ENCODE measurements around the gene SLC39A8.
A peak's percentile ranks its signal among the peaks of the same experiment; 100 is the strongest.
"Not testable (repeated sequence)": the region's sequence is repeated elsewhere in the genome, so short reads cannot be mapped to it uniquely, and the experiment has no call there.

Gene SLC39A8

GRCh38 chr4:102285831-102286230, 59.5 kb downstream of the SLC39A8 start:
- Histone ChIP-seq H3K4me2 (ENCODE audit: low read length) (no peak overlapping the region), H4K91ac (ENCODE audit: low read depth, low read length) (no peak overlapping the region), H3K4me1 (ENCODE audit: control insufficient read depth in 1 of 2, insufficient read depth in 2 of 2, low read length in 2 of 2) (no peaks in the 10 kb centered on the region), H4K12ac (ENCODE audit: low read depth, low read length) (no peak overlapping the region), H4K8ac (ENCODE audit: low read depth, low read length) (no peak overlapping the region), H2AK5ac (ENCODE audit: low read length) (no peak overlapping the region), H2BK5ac (ENCODE audit: low read depth, low read length, poor library complexity) (no peak overlapping the region), H3K4ac (ENCODE audit: low read depth, low read length) (no peak overlapping the region), H3K27me3 (ENCODE audit: insufficient read depth, low read length) (no peaks in the 10 kb centered on the region), H3K18ac (ENCODE audit: low read length) (no peak overlapping the region), H3K27ac (ENCODE audit: low read depth, low read length) (no peak overlapping the region), H2AFZ (ENCODE audit: insufficient read depth, low read length, poor library complexity) (no peak overlapping the region), H2BK12ac (ENCODE audit: low read length) (no peak overlapping the region), H3K36me3 (ENCODE audit: control insufficient read depth in 1 of 2, insufficient read depth in 2 of 2, low read length in 2 of 2) (no peaks in the 10 kb centered on the region), H3K4me3 (ENCODE audit: low read depth, low read length) (no peak overlapping the region), H2BK120ac (ENCODE audit: insufficient read depth, low read length, poor library complexity) (no peak overlapping the region), H3K14ac (ENCODE audit: low read length) (no peak overlapping the region), H3K79me1 (ENCODE audit: low read length) (no peaks in the 10 kb centered on the region), H3K9me3 (ENCODE audit: insufficient read depth, low read depth, low read length) (no peaks in the 10 kb centered on the region), H3K9ac (ENCODE audit: low read length) (no peak overlapping the region), H3K79me2 (ENCODE audit: control insufficient read depth, insufficient read depth, low read length, poor library complexity) (no peaks in the 10 kb centered on the region), H3K23ac (ENCODE audit: low read length) (no peak overlapping the region)
- DNase-seq, result no peak

- H3K4ac ChIP-seq (ENCODE audit: low read depth, low read length), result no peak overlapping the region
- H3K27me3 ChIP-seq (ENCODE audit: insufficient read depth, low read length), result no peaks in the 10 kb centered on the region
- no peak overlapping the region for H3K14ac ChIP-seq (ENCODE audit: low read length)
- H3K23ac ChIP-seq (ENCODE audit: low read length), result no peak overlapping the region
- H3K4me1 ChIP-seq (ENCODE audit: control insufficient read depth in 1 of 2, insufficient read depth in 2 of 2, low read length in 2 of 2), result no peaks in the 10 kb centered on the region
- no peak overlapping the region for H3K18ac ChIP-seq (ENCODE audit: low read length)
- no peak overlapping the region for H2AK5ac ChIP-seq (ENCODE audit: low read length)
- no peak overlapping the region for H4K8ac ChIP-seq (ENCODE audit: low read depth, low read length)
- H2BK12ac ChIP-seq (ENCODE audit: low read length), result no peak overlapping the region
- H3K36me3 ChIP-seq (ENCODE audit: control insufficient read depth in 1 of 2, insufficient read depth in 2 of 2, low read length in 2 of 2), result no peaks in the 10 kb centered on the region
- no peaks in the 10 kb centered on the region for H3K9me3 ChIP-seq (ENCODE audit: insufficient read depth, low read depth, low read length)
- H4K12ac ChIP-seq (ENCODE audit: low read depth, low read length), result no peak overlapping the region
- DNase-seq, result peak in 1 of 2 donors; percentile 43
- H2AFZ ChIP-seq (ENCODE audit: insufficient read depth, low read length, poor library complexity), result no peak overlapping the region
- no peak overlapping the region for H3K4me3 ChIP-seq (ENCODE audit: low read depth, low read length)
- H2BK5ac ChIP-seq (ENCODE audit: low read depth, low read length, poor library complexity), result no peak overlapping the region
- no CpG with 5 or more reads among the region's 4 CpGs for WGBS (ENCODE audit: extremely low coverage, insufficient coverage, insufficient read length)
- no peak overlapping the region for H4K91ac ChIP-seq (ENCODE audit: low read depth, low read length)
- no peaks in the 10 kb centered on the region for H3K79me2 ChIP-seq (ENCODE audit: control insufficient read depth, insufficient read depth, low read length, poor library complexity)
- H3K27ac ChIP-seq (ENCODE audit: low read depth, low read length), result no peak overlapping the region
- no peak overlapping the region for H2BK120ac ChIP-seq (ENCODE audit: insufficient read depth, low read length, poor library complexity)
- no peaks in the 10 kb centered on the region for H3K79me1 ChIP-seq (ENCODE audit: low read length)
- H3K9ac ChIP-seq (ENCODE audit: low read length), result no peak overlapping the region
- no peak overlapping the region for H3K4me2 ChIP-seq (ENCODE audit: low read length)
Measured at GRCh38 chr4:102281171-102281839, 64.0 kb downstream of the SLC39A8 start.

- H4K12ac ChIP-seq (ENCODE audit: low read depth, low read length); H4K91ac ChIP-seq (ENCODE audit: low read depth, low read length); H3K27ac ChIP-seq (ENCODE audit: low read depth, low read length); H3K36me3 ChIP-seq (ENCODE audit: control insufficient read depth in 1 of 2, insufficient read depth in 2 of 2, low read length in 2 of 2); H3K9me3 ChIP-seq (ENCODE audit: insufficient read depth, low read depth, low read length); H3K18ac ChIP-seq (ENCODE audit: low read length); H2BK12ac ChIP-seq (ENCODE audit: low read length); H4K8ac ChIP-seq (ENCODE audit: low read depth, low read length); H2AFZ ChIP-seq (ENCODE audit: insufficient read depth, low read length, poor library complexity); H2BK120ac ChIP-seq (ENCODE audit: insufficient read depth, low read length, poor library complexity); H2BK5ac ChIP-seq (ENCODE audit: low read depth, low read length, poor library complexity); H3K4me2 ChIP-seq (ENCODE audit: low read length); H3K14ac ChIP-seq (ENCODE audit: low read length); H3K4me1 ChIP-seq (ENCODE audit: control insufficient read depth in 1 of 2, insufficient read depth in 2 of 2, low read length in 2 of 2); H3K4me3 ChIP-seq (ENCODE audit: low read depth, low read length); H3K79me1 ChIP-seq (ENCODE audit: low read length); H3K4ac ChIP-seq (ENCODE audit: low read depth, low read length); DNase-seq; H3K23ac ChIP-seq (ENCODE audit: low read length); H3K27me3 ChIP-seq (ENCODE audit: insufficient read depth, low read length); H3K79me2 ChIP-seq (ENCODE audit: control insufficient read depth, insufficient read depth, low read length, poor library complexity); H3K9ac ChIP-seq (ENCODE audit: low read length); H2AK5ac ChIP-seq (ENCODE audit: low read length): not testable (repeated sequence)
- WGBS (ENCODE audit: extremely low coverage, insufficient coverage, insufficient read length), result no CpG with 5 or more reads among the region's 9 CpGs
Measured at GRCh38 chr4:102273317-102273716, 72.0 kb downstream of the SLC39A8 start.

GRCh38 chr4:102272318-102272717, 73.0 kb downstream of the SLC39A8 start:
- no peaks in the 10 kb centered on the region for H3K4me1 ChIP-seq (ENCODE audit: control insufficient read depth in 1 of 2, insufficient read depth in 2 of 2, low read length in 2 of 2)
- H3K9ac ChIP-seq (ENCODE audit: low read length), result no peak overlapping the region
- H3K79me1 ChIP-seq (ENCODE audit: low read length), result no peaks in the 10 kb centered on the region
- DNase-seq, result no peak
- peaks cover 2 to 3% of the 10 kb centered on the region in 2 experiments for H3K36me3 ChIP-seq (ENCODE audit: control insufficient read depth in 1 of 2, insufficient read depth in 2 of 2, low read length in 2 of 2)
- no peak overlapping the region for H2AFZ ChIP-seq (ENCODE audit: insufficient read depth, low read length, poor library complexity)
- H4K12ac ChIP-seq (ENCODE audit: low read depth, low read length), result no peak overlapping the region
- no peak overlapping the region for H2BK12ac ChIP-seq (ENCODE audit: low read length)
- no peaks in the 10 kb centered on the region for H3K27me3 ChIP-seq (ENCODE audit: insufficient read depth, low read length)
- H4K8ac ChIP-seq (ENCODE audit: low read depth, low read length), result no peak overlapping the region
- no peak overlapping the region for H3K27ac ChIP-seq (ENCODE audit: low read depth, low read length)
- no CpG with 5 or more reads among the region's 8 CpGs for WGBS (ENCODE audit: extremely low coverage, insufficient coverage, insufficient read length)
- no peak overlapping the region for H3K4me3 ChIP-seq (ENCODE audit: low read depth, low read length)
- H3K4ac ChIP-seq (ENCODE audit: low read depth, low read length), result no peak overlapping the region
- H3K4me2 ChIP-seq (ENCODE audit: low read length), result no peak overlapping the region
- no peak overlapping the region for H3K14ac ChIP-seq (ENCODE audit: low read length)
- no peak overlapping the region for H2AK5ac ChIP-seq (ENCODE audit: low read length)
- no peaks in the 10 kb centered on the region for H3K79me2 ChIP-seq (ENCODE audit: control insufficient read depth, insufficient read depth, low read length, poor library complexity)
- H3K18ac ChIP-seq (ENCODE audit: low read length), result no peak overlapping the region
- H3K9me3 ChIP-seq (ENCODE audit: insufficient read depth, low read depth, low read length), result no peaks in the 10 kb centered on the region
- H4K91ac ChIP-seq (ENCODE audit: low read depth, low read length), result no peak overlapping the region
- H2BK5ac ChIP-seq (ENCODE audit: low read depth, low read length, poor library complexity), result no peak overlapping the region
- H3K23ac ChIP-seq (ENCODE audit: low read length), result no peak overlapping the region
- H2BK120ac ChIP-seq (ENCODE audit: insufficient read depth, low read length, poor library complexity), result no peak overlapping the region
